HL-60 (cell line): ENCODE data around the gene CPS1.

Experiments used
- POLR2AphosphoS5 ChIP-seq: IDR thresholded peaks from 2 replicates; pipeline ENCODE4 v1.6.1; 2012; ENCODE audit warnings: low read depth
- TF ChIP-seq, protein P1 (sequence below): IDR thresholded peaks from one replicate; pipeline ENCODE4 v1.5.1; 2011; ENCODE audit warnings: low read length, control low read depth, inconsistent platforms; ENCODE audit not compliant: insufficient read depth
- TF ChIP-seq, protein P2 (sequence below): IDR thresholded peaks from 2 replicates; pipeline ENCODE4 v1.6.1; 2012; ENCODE audit warnings: low read depth; ENCODE audit not compliant: insufficient replicate concordance

DNA sequence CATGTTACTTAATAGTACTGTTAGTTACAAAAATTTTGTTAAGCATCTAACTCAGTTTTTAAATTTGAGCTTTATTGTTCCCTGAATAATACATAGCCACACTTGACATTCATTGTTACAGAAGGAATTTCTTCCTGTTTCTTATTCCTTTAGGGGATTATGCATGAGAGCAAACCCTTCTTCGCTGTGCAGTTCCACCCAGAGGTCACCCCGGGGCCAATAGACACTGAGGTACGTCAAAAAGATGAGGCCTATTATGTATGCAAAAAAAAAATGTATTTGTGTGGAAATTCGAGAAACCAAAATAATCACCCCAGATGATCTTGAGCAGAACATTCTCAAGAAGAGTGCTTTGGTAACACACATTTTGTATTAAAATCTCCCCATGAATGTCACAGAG lies 36.3 kb downstream of the CPS1 start:
- TF ChIP-seq, protein P1, sequence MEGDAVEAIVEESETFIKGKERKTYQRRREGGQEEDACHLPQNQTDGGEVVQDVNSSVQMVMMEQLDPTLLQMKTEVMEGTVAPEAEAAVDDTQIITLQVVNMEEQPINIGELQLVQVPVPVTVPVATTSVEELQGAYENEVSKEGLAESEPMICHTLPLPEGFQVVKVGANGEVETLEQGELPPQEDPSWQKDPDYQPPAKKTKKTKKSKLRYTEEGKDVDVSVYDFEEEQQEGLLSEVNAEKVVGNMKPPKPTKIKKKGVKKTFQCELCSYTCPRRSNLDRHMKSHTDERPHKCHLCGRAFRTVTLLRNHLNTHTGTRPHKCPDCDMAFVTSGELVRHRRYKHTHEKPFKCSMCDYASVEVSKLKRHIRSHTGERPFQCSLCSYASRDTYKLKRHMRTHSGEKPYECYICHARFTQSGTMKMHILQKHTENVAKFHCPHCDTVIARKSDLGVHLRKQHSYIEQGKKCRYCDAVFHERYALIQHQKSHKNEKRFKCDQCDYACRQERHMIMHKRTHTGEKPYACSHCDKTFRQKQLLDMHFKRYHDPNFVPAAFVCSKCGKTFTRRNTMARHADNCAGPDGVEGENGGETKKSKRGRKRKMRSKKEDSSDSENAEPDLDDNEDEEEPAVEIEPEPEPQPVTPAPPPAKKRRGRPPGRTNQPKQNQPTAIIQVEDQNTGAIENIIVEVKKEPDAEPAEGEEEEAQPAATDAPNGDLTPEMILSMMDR: no peak
- no peak for TF ChIP-seq POLR2AphosphoS5
- TF ChIP-seq, protein P2, sequence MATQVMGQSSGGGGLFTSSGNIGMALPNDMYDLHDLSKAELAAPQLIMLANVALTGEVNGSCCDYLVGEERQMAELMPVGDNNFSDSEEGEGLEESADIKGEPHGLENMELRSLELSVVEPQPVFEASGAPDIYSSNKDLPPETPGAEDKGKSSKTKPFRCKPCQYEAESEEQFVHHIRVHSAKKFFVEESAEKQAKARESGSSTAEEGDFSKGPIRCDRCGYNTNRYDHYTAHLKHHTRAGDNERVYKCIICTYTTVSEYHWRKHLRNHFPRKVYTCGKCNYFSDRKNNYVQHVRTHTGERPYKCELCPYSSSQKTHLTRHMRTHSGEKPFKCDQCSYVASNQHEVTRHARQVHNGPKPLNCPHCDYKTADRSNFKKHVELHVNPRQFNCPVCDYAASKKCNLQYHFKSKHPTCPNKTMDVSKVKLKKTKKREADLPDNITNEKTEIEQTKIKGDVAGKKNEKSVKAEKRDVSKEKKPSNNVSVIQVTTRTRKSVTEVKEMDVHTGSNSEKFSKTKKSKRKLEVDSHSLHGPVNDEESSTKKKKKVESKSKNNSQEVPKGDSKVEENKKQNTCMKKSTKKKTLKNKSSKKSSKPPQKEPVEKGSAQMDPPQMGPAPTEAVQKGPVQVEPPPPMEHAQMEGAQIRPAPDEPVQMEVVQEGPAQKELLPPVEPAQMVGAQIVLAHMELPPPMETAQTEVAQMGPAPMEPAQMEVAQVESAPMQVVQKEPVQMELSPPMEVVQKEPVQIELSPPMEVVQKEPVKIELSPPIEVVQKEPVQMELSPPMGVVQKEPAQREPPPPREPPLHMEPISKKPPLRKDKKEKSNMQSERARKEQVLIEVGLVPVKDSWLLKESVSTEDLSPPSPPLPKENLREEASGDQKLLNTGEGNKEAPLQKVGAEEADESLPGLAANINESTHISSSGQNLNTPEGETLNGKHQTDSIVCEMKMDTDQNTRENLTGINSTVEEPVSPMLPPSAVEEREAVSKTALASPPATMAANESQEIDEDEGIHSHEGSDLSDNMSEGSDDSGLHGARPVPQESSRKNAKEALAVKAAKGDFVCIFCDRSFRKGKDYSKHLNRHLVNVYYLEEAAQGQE: no peak
